Measurements from ENCODE around the gene C1orf105.

Gene C1orf105

GRCh38 chr1:172447641-172448040, 27.2 kb downstream of the C1orf105 start:
- no peak for DNase-seq (ENCODE audit: low read depth)
- no peak overlapping the region for H3K4me3 ChIP-seq (ENCODE audit: low read depth, low read length)
- TF ChIP-seq, protein P1, sequence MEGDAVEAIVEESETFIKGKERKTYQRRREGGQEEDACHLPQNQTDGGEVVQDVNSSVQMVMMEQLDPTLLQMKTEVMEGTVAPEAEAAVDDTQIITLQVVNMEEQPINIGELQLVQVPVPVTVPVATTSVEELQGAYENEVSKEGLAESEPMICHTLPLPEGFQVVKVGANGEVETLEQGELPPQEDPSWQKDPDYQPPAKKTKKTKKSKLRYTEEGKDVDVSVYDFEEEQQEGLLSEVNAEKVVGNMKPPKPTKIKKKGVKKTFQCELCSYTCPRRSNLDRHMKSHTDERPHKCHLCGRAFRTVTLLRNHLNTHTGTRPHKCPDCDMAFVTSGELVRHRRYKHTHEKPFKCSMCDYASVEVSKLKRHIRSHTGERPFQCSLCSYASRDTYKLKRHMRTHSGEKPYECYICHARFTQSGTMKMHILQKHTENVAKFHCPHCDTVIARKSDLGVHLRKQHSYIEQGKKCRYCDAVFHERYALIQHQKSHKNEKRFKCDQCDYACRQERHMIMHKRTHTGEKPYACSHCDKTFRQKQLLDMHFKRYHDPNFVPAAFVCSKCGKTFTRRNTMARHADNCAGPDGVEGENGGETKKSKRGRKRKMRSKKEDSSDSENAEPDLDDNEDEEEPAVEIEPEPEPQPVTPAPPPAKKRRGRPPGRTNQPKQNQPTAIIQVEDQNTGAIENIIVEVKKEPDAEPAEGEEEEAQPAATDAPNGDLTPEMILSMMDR (conservative IDR thresholded peaks at IDR 0.05; ENCODE audit: low read depth, low read length) = no peak

- no peak overlapping the region for H3K4me3 ChIP-seq (ENCODE audit: low read depth, low read length)
- TF ChIP-seq, protein P1 (conservative IDR thresholded peaks at IDR 0.05; ENCODE audit: low read depth, low read length) = no peak
- DNase-seq (ENCODE audit: low read depth) = no peak
These were observed 28.6 kb downstream of the C1orf105 start for GRCh38 chr1:172448995-172449584.

GRCh38 chr1:172449585-172450523, 29.4 kb downstream of the C1orf105 start:
- peak; percentile 74 for DNase-seq (ENCODE audit: low read depth)
- no peak overlapping the region for H3K4me3 ChIP-seq (ENCODE audit: low read depth, low read length)
- TF ChIP-seq, protein P1 (conservative IDR thresholded peaks at IDR 0.05; ENCODE audit: low read depth, low read length) = peak; percentile 91

- no peak for DNase-seq (ENCODE audit: low read depth)
- TF ChIP-seq, protein P1 (conservative IDR thresholded peaks at IDR 0.05; ENCODE audit: low read depth, low read length) = no peak
- no peak overlapping the region for H3K4me3 ChIP-seq (ENCODE audit: low read depth, low read length)
These were observed 30.0 kb downstream of the C1orf105 start for GRCh38 chr1:172450524-172450885.

GRCh38 chr1:172451002-172451443, 30.5 kb downstream of the C1orf105 start:
- DNase-seq (ENCODE audit: low read depth) = peak; percentile 67
- H3K4me3 ChIP-seq (ENCODE audit: low read depth, low read length) = no peak overlapping the region
- TF ChIP-seq, protein P1 (conservative IDR thresholded peaks at IDR 0.05; ENCODE audit: low read depth, low read length) = no peak

DNA sequence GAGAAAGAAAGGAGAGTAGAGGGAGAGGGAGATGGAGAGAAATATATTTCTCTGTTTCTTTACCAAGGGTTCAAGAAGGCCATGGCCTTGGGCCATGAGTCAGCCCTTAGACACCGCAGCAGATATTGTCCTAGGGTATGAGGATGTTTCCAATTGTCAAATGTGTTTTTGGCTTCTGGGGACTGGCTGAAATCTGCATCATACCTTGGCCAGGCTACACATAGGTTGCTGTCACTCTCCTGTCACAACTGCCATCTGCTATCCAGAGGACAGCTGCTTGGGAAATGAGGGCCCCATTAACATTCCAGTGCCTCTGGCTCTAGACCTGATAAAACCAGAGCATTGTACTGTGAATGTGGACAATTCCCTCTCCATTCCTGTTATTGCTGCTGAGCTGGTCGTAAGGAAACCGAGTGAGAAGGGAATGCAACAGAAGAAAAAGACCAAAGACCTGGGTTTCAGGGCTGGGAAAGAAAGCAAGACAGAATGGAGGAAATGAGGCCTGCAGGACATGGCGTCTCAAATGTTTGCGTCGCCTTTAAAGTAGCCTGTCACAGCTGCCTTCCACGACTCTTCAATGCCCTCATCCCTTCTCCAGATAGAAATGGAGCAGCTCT, 32.2 kb downstream of the C1orf105 start:
- DNase-seq (ENCODE audit: low read depth) = no peak
- no peak overlapping the region for H3K4me3 ChIP-seq (ENCODE audit: low read depth, low read length)
- TF ChIP-seq, protein P1 (conservative IDR thresholded peaks at IDR 0.05; ENCODE audit: low read depth, low read length) = no peak

Measured in choroid plexus epithelial cell (primary cell).